Duodenal mucosa (tissue), 2 donors: ENCODE measurements around the gene CAMTA1.
"Not testable (repeated sequence)": the region's sequence is repeated elsewhere in the genome, so short reads cannot be mapped to it uniquely, and the experiment has no call there.

Source experiments
- H3K27ac ChIP-seq: one replicate; pipeline ENCODE4 v1.7.0; 2013; ENCODE audit warnings: low read depth, low read length
- H3K27me3 ChIP-seq, 2 donors: one replicate each; pipeline ENCODE4 v1.7.0; 2013; ENCODE audit warnings: low read length in 2 of 2, control low read depth in 1 of 2; ENCODE audit not compliant: insufficient read depth in 2 of 2, control insufficient read depth in 1 of 2
- H3K36me3 ChIP-seq, 2 donors: one replicate each; pipeline ENCODE4 v1.7.0; 2013; ENCODE audit warnings: low read length in 2 of 2, control low read depth in 1 of 2; ENCODE audit not compliant: insufficient read depth in 2 of 2, control insufficient read depth in 1 of 2
- H3K4me1 ChIP-seq, 2 donors: one replicate each; pipeline ENCODE4 v1.7.0; 2013; ENCODE audit warnings: low read length in 2 of 2, control low read depth in 1 of 2; ENCODE audit not compliant: insufficient read depth in 2 of 2, control insufficient read depth in 1 of 2
- H3K4me3 ChIP-seq, 2 donors: one replicate each; pipeline ENCODE4 v1.7.0; 2013; ENCODE audit warnings: low read length in 2 of 2, low read depth in 1 of 2
- H3K9ac ChIP-seq, 2 donors: one replicate each; pipeline ENCODE4 v1.7.0; 2013; ENCODE audit warnings: low read length in 2 of 2, low read depth in 1 of 2
- H3K9me3 ChIP-seq, 2 donors: one replicate each; pipeline ENCODE4 v1.7.0; 2013; ENCODE audit warnings: low read length in 2 of 2, control low read depth in 1 of 2; ENCODE audit not compliant: control insufficient read depth in 1 of 2

Gene CAMTA1

GRCh38 chr1:6921506-6921905 lies 136.3 kb downstream of the CAMTA1 start:
- not testable (repeated sequence) for H3K36me3 ChIP-seq, H3K4me3 ChIP-seq, H3K9ac ChIP-seq, H3K9me3 ChIP-seq, H3K4me1 ChIP-seq, H3K27ac ChIP-seq, H3K27me3 ChIP-seq

GRCh38 chr1:6922096-6922931 lies 137.1 kb downstream of the CAMTA1 start:
- Histone ChIP-seq H3K27me3 (no peaks in the 10 kb centered on the region), H3K9ac (no peak overlapping the region), H3K36me3 (no peaks in the 10 kb centered on the region), H3K4me1 (no peaks in the 10 kb centered on the region), H3K9me3 (no peaks in the 10 kb centered on the region), H3K4me3 (no peak overlapping the region), H3K27ac (no peak overlapping the region)

- H3K9ac ChIP-seq, result no peak overlapping the region
- H3K4me1 ChIP-seq, result no peaks in the 10 kb centered on the region
- H3K9me3 ChIP-seq, result no peaks in the 10 kb centered on the region
- no peaks in the 10 kb centered on the region for H3K36me3 ChIP-seq
- no peak overlapping the region for H3K4me3 ChIP-seq
- no peaks in the 10 kb centered on the region for H3K27me3 ChIP-seq
- no peak overlapping the region for H3K27ac ChIP-seq
Observed at GRCh38 chr1:6923012-6923411, 137.8 kb downstream of the CAMTA1 start.

GRCh38 chr1:6923416-6923815 lies 138.2 kb downstream of the CAMTA1 start:
- no peak overlapping the region for H3K9ac ChIP-seq
- H3K4me3 ChIP-seq, result no peak overlapping the region
- H3K27me3 ChIP-seq, result no peaks in the 10 kb centered on the region
- no peak overlapping the region for H3K27ac ChIP-seq
- no peaks in the 10 kb centered on the region for H3K4me1 ChIP-seq
- no peaks in the 10 kb centered on the region for H3K9me3 ChIP-seq
- no peaks in the 10 kb centered on the region for H3K36me3 ChIP-seq

GRCh38 chr1:6923955-6924881 lies 139.0 kb downstream of the CAMTA1 start:
- Histone ChIP-seq H3K27me3 (no peaks in the 10 kb centered on the region), H3K9ac (no peak overlapping the region), H3K36me3 (no peaks in the 10 kb centered on the region), H3K4me3 (no peak overlapping the region), H3K9me3 (no peaks in the 10 kb centered on the region), H3K4me1 (no peaks in the 10 kb centered on the region), H3K27ac (no peak overlapping the region)

GRCh38 chr1:6924891-6925290 lies 139.6 kb downstream of the CAMTA1 start:
- H3K9ac ChIP-seq, result no peak overlapping the region
- H3K4me1 ChIP-seq, result no peaks in the 10 kb centered on the region
- no peaks in the 10 kb centered on the region for H3K36me3 ChIP-seq
- no peak overlapping the region for H3K4me3 ChIP-seq
- H3K9me3 ChIP-seq, result no peaks in the 10 kb centered on the region
- H3K27me3 ChIP-seq, result no peaks in the 10 kb centered on the region
- no peak overlapping the region for H3K27ac ChIP-seq

- H3K27me3 ChIP-seq, result peaks cover 0 to 6% of the 10 kb centered on the region in 2 donors
- no peak overlapping the region for H3K4me3 ChIP-seq
- H3K36me3 ChIP-seq, result no peaks in the 10 kb centered on the region
- H3K9me3 ChIP-seq, result no peaks in the 10 kb centered on the region
- no peaks in the 10 kb centered on the region for H3K4me1 ChIP-seq
- no peak overlapping the region for H3K27ac ChIP-seq
- H3K9ac ChIP-seq, result no peak overlapping the region
Observed at GRCh38 chr1:6927626-6928025, 142.4 kb downstream of the CAMTA1 start.

GRCh38 chr1:6928106-6928885 lies 143.0 kb downstream of the CAMTA1 start:
- H3K9ac ChIP-seq, result no peak overlapping the region
- H3K4me3 ChIP-seq, result no peak overlapping the region
- no peaks in the 10 kb centered on the region for H3K9me3 ChIP-seq
- H3K36me3 ChIP-seq, result no peaks in the 10 kb centered on the region
- H3K27me3 ChIP-seq, result peaks cover 0 to 6% of the 10 kb centered on the region in 2 donors
- no peaks in the 10 kb centered on the region for H3K4me1 ChIP-seq
- H3K27ac ChIP-seq, result no peak overlapping the region

- H3K27me3 ChIP-seq, result peaks cover 14 to 16% of the 10 kb centered on the region in 2 donors
- H3K4me3 ChIP-seq, result no peak overlapping the region
- H3K27ac ChIP-seq, result no peak overlapping the region
- H3K36me3 ChIP-seq, result no peaks in the 10 kb centered on the region
- no peak overlapping the region for H3K9ac ChIP-seq
- H3K9me3 ChIP-seq, result no peaks in the 10 kb centered on the region
- no peaks in the 10 kb centered on the region for H3K4me1 ChIP-seq
Observed at GRCh38 chr1:6930732-6931300, 145.6 kb downstream of the CAMTA1 start.
